GM18520 (cell line): Measurements from ENCODE around the gene TRAF2.
"Not testable (repeated sequence)": the region's sequence is repeated elsewhere in the genome, so short reads cannot be mapped to it uniquely, and the experiment has no call there.

Experiments
- ATAC-seq: cut with Tn5 transposase; IDR thresholded peaks from one replicate; pipeline ENCODE4 v1.9.1; 2021; ENCODE audit not compliant: unreplicated experiment

TRAF2 gene

GRCh38 chr9:136882109-136882946 lies 4.0 kb upstream of the TRAF2 start:
- ATAC-seq, result no peak

- ATAC-seq, result not testable (repeated sequence)
Observed at GRCh38 chr9:136882947-136883283, 3.4 kb upstream of the TRAF2 start.

- ATAC-seq, result not testable (repeated sequence)
Observed at GRCh38 chr9:136883670-136884069, 2.6 kb upstream of the TRAF2 start.

GRCh38 chr9:136886610-136887597 lies 588 bp downstream of the TRAF2 start:
- peak; percentile 15 for ATAC-seq

DNA sequence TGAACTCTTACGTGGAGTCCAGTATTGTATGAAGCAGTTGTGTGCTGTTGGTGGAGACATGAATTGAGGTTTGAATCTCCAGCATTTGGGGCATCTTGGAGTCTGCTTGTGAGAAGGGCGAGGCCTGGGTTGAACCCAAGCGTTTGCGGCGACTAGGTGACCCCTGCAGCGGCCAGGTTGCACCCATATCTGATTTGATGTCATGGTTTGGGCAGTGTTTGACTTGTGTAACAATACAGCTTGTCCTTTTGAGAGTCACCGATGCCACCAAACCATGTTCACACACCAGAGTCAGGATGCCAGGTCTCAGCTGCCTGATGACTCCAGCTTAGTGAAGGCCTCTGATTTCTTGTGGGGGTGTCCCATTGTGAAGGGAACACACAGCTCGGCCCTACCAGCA lies 2.1 kb downstream of the TRAF2 start:
- ATAC-seq, result no peak

- ATAC-seq, result no peak
Observed at GRCh38 chr9:136889858-136890257, 3.5 kb downstream of the TRAF2 start.

DNA sequence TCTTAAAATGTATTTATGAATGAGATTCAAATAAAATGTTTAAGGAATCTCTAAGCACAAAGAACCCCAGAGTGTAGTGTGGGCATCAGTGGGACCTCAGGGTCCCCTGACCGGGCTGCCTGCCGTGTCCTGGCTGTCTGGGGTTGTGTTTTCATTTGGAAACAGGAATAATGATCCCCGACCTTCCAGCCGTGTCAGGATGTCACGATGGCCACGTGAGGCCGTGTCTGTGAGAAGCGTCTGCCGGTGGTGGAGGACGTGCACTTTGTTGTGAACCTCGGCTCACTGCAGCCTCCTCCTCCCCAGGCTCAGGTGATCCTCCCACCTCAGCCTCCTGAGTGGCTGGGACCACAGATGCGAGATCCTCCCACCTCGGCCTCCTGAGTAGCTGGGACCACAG lies 4.3 kb downstream of the TRAF2 start:
- ATAC-seq, result no peak

DNA sequence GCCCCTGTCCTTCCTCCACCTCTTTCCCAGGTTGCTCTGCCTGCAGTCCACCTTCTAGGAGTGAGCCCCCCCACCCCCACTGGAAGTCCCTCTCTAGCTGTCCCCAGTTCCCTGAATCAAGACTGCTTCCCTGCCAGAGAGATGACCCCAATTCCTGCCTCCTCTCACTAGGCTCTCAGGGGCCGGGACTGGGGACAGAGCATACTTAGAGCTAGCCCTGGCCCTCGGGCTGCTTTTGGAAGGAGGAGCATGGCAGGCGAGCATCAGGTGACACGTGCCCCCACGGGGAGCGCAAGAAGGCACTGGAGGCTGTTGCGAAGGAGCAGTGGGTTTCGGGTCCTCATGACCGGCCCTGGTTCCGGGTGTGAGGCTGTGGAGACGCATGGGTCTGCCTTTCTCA lies 9.7 kb downstream of the TRAF2 start:
- no peak for ATAC-seq

- ATAC-seq, result no peak
Observed at GRCh38 chr9:136898483-136899100, 12.3 kb downstream of the TRAF2 start.

- ATAC-seq, result no peak
Observed at GRCh38 chr9:136899196-136899595, 12.9 kb downstream of the TRAF2 start.

GRCh38 chr9:136900556-136900955 lies 14.2 kb downstream of the TRAF2 start:
- no peak for ATAC-seq

DNA sequence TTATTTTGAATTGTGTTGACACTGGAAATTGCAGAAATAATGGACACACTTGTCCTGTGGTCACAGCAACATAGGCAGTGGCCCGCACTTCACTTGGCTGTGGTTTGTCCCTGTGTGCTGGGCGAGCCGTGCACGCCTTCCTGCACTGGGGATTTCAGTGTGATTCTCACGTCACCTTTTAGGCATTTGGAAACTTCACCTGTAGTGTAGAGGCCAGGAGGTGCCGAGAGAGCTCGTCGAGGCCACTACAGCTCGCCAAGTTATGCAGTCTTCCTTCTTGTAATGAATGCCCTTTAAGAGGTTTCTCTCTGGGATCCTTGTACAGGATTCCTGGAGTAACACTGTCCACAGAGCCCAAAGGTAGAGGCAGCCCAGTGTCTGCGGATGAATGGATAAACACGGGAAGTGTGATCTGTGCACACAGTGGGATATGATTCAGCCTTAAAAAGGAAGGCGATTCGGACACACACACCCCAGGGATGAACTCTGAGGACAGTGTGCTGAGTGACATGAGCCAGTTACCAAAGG lies 14.7 kb downstream of the TRAF2 start:
- no peak for ATAC-seq

DNA sequence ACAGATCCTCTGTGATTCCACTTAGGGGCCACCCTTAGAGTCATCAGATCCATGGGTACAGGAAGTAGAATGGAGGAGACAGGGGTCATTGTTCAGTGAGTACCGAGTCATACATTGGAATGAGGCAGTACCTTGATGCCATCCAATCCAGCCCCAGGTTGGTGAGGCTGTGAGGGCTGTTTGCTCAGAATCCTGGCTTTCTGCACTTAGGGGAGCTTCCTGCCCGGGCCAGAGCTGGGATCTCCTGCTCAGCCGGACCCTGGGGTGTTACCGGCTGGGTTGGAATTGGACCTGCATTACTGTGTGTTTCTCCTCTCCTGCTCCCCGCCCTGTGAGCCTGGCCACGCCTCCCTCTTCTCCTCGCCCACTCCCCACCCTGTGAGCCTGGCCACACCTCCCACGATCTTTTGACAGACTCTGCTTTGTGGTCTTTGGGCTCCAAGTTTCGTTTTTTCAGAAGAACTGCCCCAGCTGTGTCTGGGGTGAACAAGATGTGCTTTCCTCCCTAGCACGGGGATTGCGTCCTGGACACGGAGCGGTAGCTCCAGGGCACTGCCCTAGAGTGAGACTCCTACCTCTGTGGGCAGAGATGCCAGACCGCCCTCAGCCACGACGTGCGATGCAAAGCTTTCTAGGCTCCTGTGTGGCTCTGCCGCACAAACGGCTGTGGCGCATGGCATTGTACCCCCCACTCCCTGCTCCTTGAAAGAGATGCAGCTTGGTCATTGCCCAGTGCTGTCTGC lies 15.4 kb downstream of the TRAF2 start:
- ATAC-seq, result peak; percentile 24

GRCh38 chr9:136902259-136902821 lies 16.0 kb downstream of the TRAF2 start:
- ATAC-seq, result peak; percentile 40

- ATAC-seq, result no peak
Observed at GRCh38 chr9:136903041-136903554, 16.8 kb downstream of the TRAF2 start.

- ATAC-seq, result no peak
Observed at GRCh38 chr9:136906266-136906665, 19.9 kb downstream of the TRAF2 start.

GRCh38 chr9:136907011-136907914 lies 20.9 kb downstream of the TRAF2 start:
- no peak for ATAC-seq

GRCh38 chr9:136910197-136910900 lies 24.0 kb downstream of the TRAF2 start:
- no peak for ATAC-seq
